Left lung (tissue), 10 donors: ENCODE measurements around the gene ADCY3. TPM values are rescaled to one million over a fixed set of nuclear protein-coding genes. Genes with fewer than 3 reads are reported as not detected.

Experiments used
- ATAC-seq: fragments of 200-7000 bp; cut with Tn5 transposase; one replicate; pipeline ENCODE4 v1.9.1; 2020; ENCODE audit warnings: moderate library complexity
- DNase-seq, 4 donors: peaks; one replicate each; pipeline ENCODE4 v3.0.0-alpha.2; 2013 to 2020
- H3K27ac ChIP-seq, 2 donors: fragments of 200-600 bp; sonication (generic) in 1 of 2; one replicate each; pipeline versions ENCODE4 v1.5.0 to v1.8.0; 2020 to 2021
- H3K27me3 ChIP-seq, 2 donors: fragments of 200-600 bp; sonication (generic) in 1 of 2; one replicate each; pipeline versions ENCODE4 v1.5.0 to v1.8.0; 2020 to 2021
- H3K36me3 ChIP-seq, 2 donors: fragments of 200-600 bp; sonication (generic) in 1 of 2; one replicate each; pipeline versions ENCODE4 v1.5.0 to v1.8.0; 2020 to 2021
- H3K4me1 ChIP-seq, 2 donors: fragments of 200-600 bp; one replicate each; pipeline ENCODE4 v1.8.0; 2021
- H3K4me3 ChIP-seq, 2 donors: fragments of 200-600 bp; sonication (generic) in 1 of 2; one replicate each; pipeline versions ENCODE4 v1.5.0 to v1.8.0; 2020 to 2021; ENCODE audit warnings: mild to moderate bottlenecking in 1 of 2
- H3K9me3 ChIP-seq, 2 donors: fragments of 200-600 bp; sonication (generic) in 1 of 2; one replicate each; pipeline versions ENCODE4 v1.5.0 to v1.8.0; 2020 to 2021
- CTCF ChIP-seq, 2 donors: fragments of 200-600 bp; sonication (generic) in 1 of 2; IDR thresholded peaks; one replicate each; pipeline versions ENCODE4 v1.5.0 to v1.8.0; 2021; ENCODE audit warnings: antibody characterized with exemption in 2 of 2
- intact Hi-C, 2 donors: fragments of 100-400 bp; cut with DNase I; formaldehyde crosslinking; loops; one replicate each; pipeline versions ENCODE4 v1.11.2 to v1.14.2; 2022
- polyA plus RNA-seq, 6 donors: library from polyadenylated mRNA; unstranded; fragments of 120-200 nt; gene quantifications; one replicate each; pipeline ENCODE4 v1.2.1, GENCODE V29; 2013; ENCODE audit not compliant: insufficient read length in 6 of 6
- total RNA-seq, 2 donors: library from RNA; stranded (reverse); fragmentation: NEBNext Ultra II Directional; extraction: Animal tissue kit (Norgen Biotek cat#: 25700); gene quantifications; one replicate each; pipeline ENCODE4 v1.2.1, GENCODE V29; 2021
- donor health status: DM: no; HTN: yes; CAD: no.
- donor health status: DM: no; HTN: no; CAD: no.

The ADCY3 gene
- total and polyA plus RNA-seq, 8 donors, result 31.4 to 50.5 (median 38.8) TPM

GRCh38 chr2:24853046-24853445, 67.0 kb downstream of the ADCY3 start:
- no peak for DNase-seq
- no peak overlapping the region for H3K27ac ChIP-seq
- no peaks in the 10 kb centered on the region for H3K36me3 ChIP-seq
- H3K4me1 ChIP-seq, result no peaks in the 10 kb centered on the region
- intact Hi-C loops, result no loop called here
- no peak for ATAC-seq
- no peak overlapping the region for H3K4me3 ChIP-seq
- no peaks in the 10 kb centered on the region for H3K27me3 ChIP-seq
- no peak for TF ChIP-seq CTCF (IDR thresholded peaks at IDR 0.05)
- H3K9me3 ChIP-seq, result peaks cover 0 to 4% of the 10 kb centered on the region in 2 donors

- no peaks in the 10 kb centered on the region for H3K36me3 ChIP-seq
- intact Hi-C loops, result no loop called here
- H3K9me3 ChIP-seq, result peaks cover 0 to 4% of the 10 kb centered on the region in 2 donors
- ATAC-seq, result peak; percentile 75
- no peak overlapping the region for H3K27ac ChIP-seq
- no peak overlapping the region for H3K4me3 ChIP-seq
- TF ChIP-seq CTCF (IDR thresholded peaks at IDR 0.05), result no peak
- DNase-seq, result no peak
- H3K4me1 ChIP-seq, result no peaks in the 10 kb centered on the region
- no peaks in the 10 kb centered on the region for H3K27me3 ChIP-seq
These were observed 67.5 kb downstream of the ADCY3 start for GRCh38 chr2:24852431-24853020.

- H3K27ac ChIP-seq, result no peak overlapping the region
- no peaks in the 10 kb centered on the region for H3K4me1 ChIP-seq
- no peaks in the 10 kb centered on the region for H3K36me3 ChIP-seq
- H3K4me3 ChIP-seq, result no peak overlapping the region
- intact Hi-C loops, result no loop called here
- no peak for ATAC-seq
- DNase-seq, result no peak
- no peak for TF ChIP-seq CTCF (IDR thresholded peaks at IDR 0.05)
- no peaks in the 10 kb centered on the region for H3K27me3 ChIP-seq
- H3K9me3 ChIP-seq, result peaks cover 0 to 4% of the 10 kb centered on the region in 2 donors
These were observed 68.0 kb downstream of the ADCY3 start for GRCh38 chr2:24852026-24852425.

GRCh38 chr2:24850944-24851343, 69.1 kb downstream of the ADCY3 start:
- ATAC-seq, result no peak
- no peaks in the 10 kb centered on the region for H3K4me1 ChIP-seq
- no peak overlapping the region for H3K27ac ChIP-seq
- intact Hi-C loops, result no loop called here
- DNase-seq, result peak in 1 of 4 donors; percentile 28
- no peaks in the 10 kb centered on the region for H3K27me3 ChIP-seq
- H3K4me3 ChIP-seq, result no peak overlapping the region
- peaks cover 0 to 4% of the 10 kb centered on the region in 2 donors for H3K9me3 ChIP-seq
- no peak for TF ChIP-seq CTCF (IDR thresholded peaks at IDR 0.05)
- no peaks in the 10 kb centered on the region for H3K36me3 ChIP-seq

- no peak for ATAC-seq
- no peaks in the 10 kb centered on the region for H3K27me3 ChIP-seq
- no peak for DNase-seq
- intact Hi-C loops, result no loop called here
- H3K9me3 ChIP-seq, result peaks cover 0 to 4% of the 10 kb centered on the region in 2 donors
- no peak overlapping the region for H3K27ac ChIP-seq
- no peaks in the 10 kb centered on the region for H3K4me1 ChIP-seq
- no peaks in the 10 kb centered on the region for H3K36me3 ChIP-seq
- TF ChIP-seq CTCF (IDR thresholded peaks at IDR 0.05), result no peak
- no peak overlapping the region for H3K4me3 ChIP-seq
These were observed 74.3 kb downstream of the ADCY3 start for GRCh38 chr2:24845691-24846090.
